ENCODE measurements around the gene WDR7.
A peak's percentile ranks its signal among the peaks of the same experiment; 100 is the strongest.
"Not testable (repeated sequence)": the region's sequence is repeated elsewhere in the genome, so short reads cannot be mapped to it uniquely, and the experiment has no call there.

Gene WDR7

DNA sequence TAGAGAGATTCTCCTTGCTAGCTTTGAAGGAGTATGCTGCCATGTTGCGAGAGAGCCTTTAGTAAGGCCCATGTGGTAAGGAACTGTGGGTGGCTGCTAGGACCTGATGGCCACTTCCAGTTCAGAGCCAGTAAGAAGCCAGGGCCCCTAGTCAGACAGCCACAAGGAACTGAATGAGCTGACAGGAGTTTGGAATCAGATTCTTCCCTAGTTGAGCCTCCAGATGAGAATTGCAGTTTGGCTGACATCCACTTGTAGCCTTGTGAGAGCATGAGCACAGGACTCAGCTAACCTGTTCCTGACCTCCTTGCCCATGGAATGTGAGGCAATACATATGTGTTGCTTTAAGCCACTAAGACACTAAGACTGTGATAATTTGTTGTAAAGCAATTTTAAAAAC lies 1.2 kb upstream of the WDR7 start:
- Histone ChIP-seq H2BK12ac (ENCODE audit: low read length) (no peak overlapping the region), H4K8ac (ENCODE audit: low read depth, low read length) (no peak overlapping the region), H3K27me3 (ENCODE audit: control insufficient read depth in 3 of 3, insufficient read depth in 3 of 3, low read depth in 1 of 3, low read length in 3 of 3) (no peaks in the 10 kb centered on the region), H3K18ac (ENCODE audit: low read length) (no peak overlapping the region), H3K4me3 (ENCODE audit: low read length in 2 of 2) (no peak overlapping the region), H4K91ac (ENCODE audit: low read depth, low read length, poor library complexity) (no peak overlapping the region), H2BK120ac (ENCODE audit: low read depth, low read length) (no peak overlapping the region), H3K9me3 (replicated peaks in 1 of 2; ENCODE audit: control insufficient read depth in 2 of 2, insufficient read depth in 1 of 2, low read depth in 1 of 2, low read length in 2 of 2) (peaks cover 0 to 2% of the 10 kb centered on the region in 2 donors), H3K36me3 (replicated peaks in 1 of 2; ENCODE audit: control insufficient read depth in 2 of 2, insufficient read depth in 2 of 2, low read length in 2 of 2) (no peaks in the 10 kb centered on the region), H3K9ac (ENCODE audit: low read depth, low read length, poor library complexity) (no peak overlapping the region), H3K4ac (ENCODE audit: low read length) (no peak overlapping the region), H3K4me1 (ENCODE audit: control insufficient read depth in 2 of 2, insufficient read depth in 1 of 2, low read depth in 1 of 2, low read length in 2 of 2) (peaks cover 4 to 5% of the 10 kb centered on the region in 2 donors), H3K27ac (replicated peaks; ENCODE audit: low read length) (no peak overlapping the region), H2BK5ac (ENCODE audit: low read length) (no peak overlapping the region), H2AK5ac (ENCODE audit: low read depth, low read length) (no peak overlapping the region), H3K14ac (ENCODE audit: low read length) (no peak overlapping the region), H2BK15ac (ENCODE audit: low read length) (peak overlapping the region; percentile 15), H3K79me1 (ENCODE audit: low read depth, low read length) (peaks cover 7% of the 10 kb centered on the region), H3K4me2 (ENCODE audit: insufficient read depth, low read length, poor library complexity, severe bottlenecking) (no peak overlapping the region), H2AFZ (ENCODE audit: low read length) (peak overlapping the region; percentile 1), H3K23ac (ENCODE audit: low read depth, low read length, poor library complexity) (no peak overlapping the region)
- DNase-seq (ENCODE audit: low spot score) = no peak
- WGBS, 2 donors (ENCODE audit: extremely low coverage in 2 of 2, insufficient read length in 2 of 2, insufficient replicate concordance in 1 of 2) = no CpG with 5 or more reads among the region's 1 CpG

DNA sequence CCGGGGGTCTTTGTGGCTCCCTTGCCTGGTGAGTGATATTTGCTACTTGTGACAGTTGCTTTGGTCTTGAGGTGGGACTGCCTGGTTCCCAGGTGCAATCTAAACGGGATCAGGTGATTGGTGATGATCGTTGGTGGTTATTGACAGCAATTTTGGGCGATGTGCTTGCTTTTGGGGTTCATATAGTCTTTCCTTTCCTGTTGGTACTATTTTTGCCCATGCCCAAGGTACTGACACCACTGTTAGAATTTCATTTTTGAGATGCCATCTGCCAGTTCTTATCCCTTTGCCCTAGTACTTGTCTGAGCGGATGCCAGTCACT lies 573 bp downstream of the WDR7 start:
- Histone ChIP-seq H2BK120ac (ENCODE audit: low read depth, low read length) (no peak overlapping the region), H3K9ac (ENCODE audit: low read depth, low read length, poor library complexity) (peak overlapping the region; percentile 95), H3K4me1 (ENCODE audit: control insufficient read depth in 2 of 2, insufficient read depth in 1 of 2, low read depth in 1 of 2, low read length in 2 of 2) (peaks cover 4 to 5% of the 10 kb centered on the region in 2 donors), H4K8ac (ENCODE audit: low read depth, low read length) (no peak overlapping the region), H3K14ac (ENCODE audit: low read length) (no peak overlapping the region), H3K4me3 (ENCODE audit: low read length in 2 of 2) (peak overlapping the region; percentile 73 to 91), H3K4ac (ENCODE audit: low read length) (no peak overlapping the region), H3K4me2 (ENCODE audit: insufficient read depth, low read length, poor library complexity, severe bottlenecking) (peak overlapping the region; percentile 86), H3K27me3 (ENCODE audit: control insufficient read depth in 3 of 3, insufficient read depth in 3 of 3, low read depth in 1 of 3, low read length in 3 of 3) (no peaks in the 10 kb centered on the region), H3K27ac (replicated peaks; ENCODE audit: low read length) (peak overlapping the region; percentile 30), H3K9me3 (replicated peaks in 1 of 2; ENCODE audit: control insufficient read depth in 2 of 2, insufficient read depth in 1 of 2, low read depth in 1 of 2, low read length in 2 of 2) (peaks cover 0 to 2% of the 10 kb centered on the region in 2 donors), H2BK12ac (ENCODE audit: low read length) (no peak overlapping the region), H2AFZ (ENCODE audit: low read length) (peak overlapping the region; percentile 91), H2AK5ac (ENCODE audit: low read depth, low read length) (no peak overlapping the region), H2BK5ac (ENCODE audit: low read length) (peak overlapping the region; percentile 75), H2BK15ac (ENCODE audit: low read length) (no peak overlapping the region), H3K79me1 (ENCODE audit: low read depth, low read length) (peaks cover 10% of the 10 kb centered on the region), H3K18ac (ENCODE audit: low read length) (no peak overlapping the region), H3K23ac (ENCODE audit: low read depth, low read length, poor library complexity) (no peak overlapping the region), H3K36me3 (replicated peaks in 1 of 2; ENCODE audit: control insufficient read depth in 2 of 2, insufficient read depth in 2 of 2, low read length in 2 of 2) (no peaks in the 10 kb centered on the region), H4K91ac (ENCODE audit: low read depth, low read length, poor library complexity) (no peak overlapping the region)
- no CpG with 5 or more reads among the region's 5 CpGs for WGBS, 2 donors (ENCODE audit: extremely low coverage in 2 of 2, insufficient read length in 2 of 2, insufficient replicate concordance in 1 of 2)
- DNase-seq (ENCODE audit: low spot score) = no peak

DNA sequence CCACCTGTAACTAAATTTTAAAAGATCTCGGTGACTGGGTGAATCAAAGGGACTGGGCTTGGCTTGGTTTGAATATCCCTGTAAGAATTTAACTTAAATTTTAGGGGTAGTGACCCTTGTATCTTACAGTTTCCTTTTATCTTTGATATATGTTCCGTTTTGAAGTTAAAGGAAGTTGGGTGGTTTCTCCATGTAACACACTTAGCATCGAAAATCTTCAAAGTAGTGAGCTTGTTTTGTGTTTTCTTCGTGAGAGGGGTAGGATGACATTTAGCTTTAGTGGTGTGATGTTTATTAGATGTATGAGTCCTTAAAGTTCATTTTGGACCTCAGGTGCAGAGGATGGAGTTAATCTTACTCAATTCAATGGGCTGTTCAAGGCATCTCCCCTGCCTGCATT lies 1.6 kb downstream of the WDR7 start:
- Histone ChIP-seq H2BK12ac (ENCODE audit: low read length) (no peak overlapping the region), H2BK5ac (ENCODE audit: low read length) (no peak overlapping the region), H3K23ac (ENCODE audit: low read depth, low read length, poor library complexity) (no peak overlapping the region), H3K9ac (ENCODE audit: low read depth, low read length, poor library complexity) (no peak overlapping the region), H2AK5ac (ENCODE audit: low read depth, low read length) (no peak overlapping the region), H3K4me1 (ENCODE audit: control insufficient read depth in 2 of 2, insufficient read depth in 1 of 2, low read depth in 1 of 2, low read length in 2 of 2) (peaks cover 4 to 5% of the 10 kb centered on the region in 2 donors), H3K14ac (ENCODE audit: low read length) (no peak overlapping the region), H3K27ac (replicated peaks; ENCODE audit: low read length) (no peak overlapping the region), H3K36me3 (replicated peaks in 1 of 2; ENCODE audit: control insufficient read depth in 2 of 2, insufficient read depth in 2 of 2, low read length in 2 of 2) (no peaks in the 10 kb centered on the region), H4K91ac (ENCODE audit: low read depth, low read length, poor library complexity) (no peak overlapping the region), H2AFZ (ENCODE audit: low read length) (no peak overlapping the region), H3K4me3 (ENCODE audit: low read length in 2 of 2) (no peak overlapping the region), H3K79me1 (ENCODE audit: low read depth, low read length) (peaks cover 10% of the 10 kb centered on the region), H3K4ac (ENCODE audit: low read length) (no peak overlapping the region), H3K9me3 (replicated peaks in 1 of 2; ENCODE audit: control insufficient read depth in 2 of 2, insufficient read depth in 1 of 2, low read depth in 1 of 2, low read length in 2 of 2) (peaks cover 0 to 2% of the 10 kb centered on the region in 2 donors), H4K8ac (ENCODE audit: low read depth, low read length) (no peak overlapping the region), H3K27me3 (ENCODE audit: control insufficient read depth in 3 of 3, insufficient read depth in 3 of 3, low read depth in 1 of 3, low read length in 3 of 3) (no peaks in the 10 kb centered on the region), H2BK15ac (ENCODE audit: low read length) (no peak overlapping the region), H2BK120ac (ENCODE audit: low read depth, low read length) (no peak overlapping the region), H3K18ac (ENCODE audit: low read length) (no peak overlapping the region), H3K4me2 (ENCODE audit: insufficient read depth, low read length, poor library complexity, severe bottlenecking) (no peak overlapping the region)
- WGBS, 2 donors (ENCODE audit: extremely low coverage in 2 of 2, insufficient read length in 2 of 2, insufficient replicate concordance in 1 of 2) = no CpG with 5 or more reads among the region's 4 CpGs
- no peak for DNase-seq (ENCODE audit: low spot score)

DNA sequence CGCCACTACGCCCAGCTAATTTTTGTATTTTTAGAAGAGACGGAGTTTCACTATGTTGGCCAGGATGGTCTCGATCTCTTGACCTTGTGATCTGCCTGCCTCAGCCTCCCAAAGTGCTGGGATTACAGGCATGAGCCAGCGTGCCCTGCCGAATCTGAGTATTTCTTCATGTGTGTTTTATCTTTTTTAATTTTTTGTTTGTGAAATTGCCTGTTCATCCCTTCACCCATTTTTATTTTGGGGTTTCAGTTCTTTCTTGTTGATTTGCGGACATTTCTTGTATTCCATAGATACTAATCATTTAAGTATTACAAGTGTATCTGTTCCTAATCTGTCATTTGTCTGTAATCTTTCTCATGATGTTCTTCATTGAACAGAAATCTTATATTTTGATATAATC lies 3.1 kb downstream of the WDR7 start:
- H3K36me3 ChIP-seq (replicated peaks in 1 of 2; ENCODE audit: control insufficient read depth in 2 of 2, insufficient read depth in 2 of 2, low read length in 2 of 2); H3K9me3 ChIP-seq (replicated peaks in 1 of 2; ENCODE audit: control insufficient read depth in 2 of 2, insufficient read depth in 1 of 2, low read depth in 1 of 2, low read length in 2 of 2); H3K23ac ChIP-seq (ENCODE audit: low read depth, low read length, poor library complexity); H2BK15ac ChIP-seq (ENCODE audit: low read length); DNase-seq (ENCODE audit: low spot score); H2BK5ac ChIP-seq (ENCODE audit: low read length); H2AK5ac ChIP-seq (ENCODE audit: low read depth, low read length); H4K91ac ChIP-seq (ENCODE audit: low read depth, low read length, poor library complexity); H2AFZ ChIP-seq (ENCODE audit: low read length); H3K4me3 ChIP-seq (ENCODE audit: low read length in 2 of 2); H3K4me2 ChIP-seq (ENCODE audit: insufficient read depth, low read length, poor library complexity, severe bottlenecking); H2BK12ac ChIP-seq (ENCODE audit: low read length); H3K14ac ChIP-seq (ENCODE audit: low read length); H3K4me1 ChIP-seq (ENCODE audit: control insufficient read depth in 2 of 2, insufficient read depth in 1 of 2, low read depth in 1 of 2, low read length in 2 of 2); H3K18ac ChIP-seq (ENCODE audit: low read length); H2BK120ac ChIP-seq (ENCODE audit: low read depth, low read length); H3K4ac ChIP-seq (ENCODE audit: low read length); H3K27me3 ChIP-seq (ENCODE audit: control insufficient read depth in 3 of 3, insufficient read depth in 3 of 3, low read depth in 1 of 3, low read length in 3 of 3); H3K79me1 ChIP-seq (ENCODE audit: low read depth, low read length); H3K27ac ChIP-seq (replicated peaks; ENCODE audit: low read length); H3K9ac ChIP-seq (ENCODE audit: low read depth, low read length, poor library complexity); H4K8ac ChIP-seq (ENCODE audit: low read depth, low read length): not testable (repeated sequence)
- WGBS, 2 donors (ENCODE audit: extremely low coverage in 2 of 2, insufficient read length in 2 of 2, insufficient replicate concordance in 1 of 2) = no CpG with 5 or more reads among the region's 7 CpGs

Measured in neuronal stem cell (in vitro differentiated cells).